GM21576 (cell line): ENCODE data around the gene CCDC106.

ENCODE experiments used
- ATAC-seq: cut with Tn5 transposase; IDR thresholded peaks from one replicate; pipeline ENCODE4 v1.9.1; 2021; ENCODE audit warnings: mild to moderate bottlenecking, moderate library complexity; ENCODE audit not compliant: unreplicated experiment

CCDC106 gene

GRCh38 chr19:55635334-55635717 lies 12.7 kb upstream of the CCDC106 start:
- ATAC-seq = no peak

GRCh38 chr19:55635856-55636440 lies 12.1 kb upstream of the CCDC106 start:
- ATAC-seq = no peak

GRCh38 chr19:55636723-55637122 lies 11.3 kb upstream of the CCDC106 start:
- no peak for ATAC-seq

GRCh38 chr19:55637534-55637933 lies 10.5 kb upstream of the CCDC106 start:
- ATAC-seq = no peak

- ATAC-seq = no peak
Measured at GRCh38 chr19:55638864-55639359, 9.1 kb upstream of the CCDC106 start.

GRCh38 chr19:55640043-55640576 lies 7.9 kb upstream of the CCDC106 start:
- ATAC-seq = no peak

- ATAC-seq = no peak
Measured at GRCh38 chr19:55640577-55641425, 7.2 kb upstream of the CCDC106 start, which contains the start of gene ZNF580. Gene ZNF580, plus strand, starts transcription at chr19:55641002. Its CDS starts 1,507 bp downstream, at chr19:55642509.

GRCh38 chr19:55641426-55642152 lies 6.4 kb upstream of the CCDC106 start:
- ATAC-seq = no peak

GRCh38 chr19:55642153-55643002 lies 5.6 kb upstream of the CCDC106 start:
- ATAC-seq = no peak

GRCh38 chr19:55643003-55643886 lies 4.8 kb upstream of the CCDC106 start, which contains the start of gene ZNF581:
Gene ZNF581, plus strand, starts transcription at chr19:55643649. Its CDS starts 923 bp downstream, at chr19:55644572.
- no peak for ATAC-seq

- ATAC-seq = no peak
Measured at GRCh38 chr19:55643887-55644176, 4.2 kb upstream of the CCDC106 start.

GRCh38 chr19:55644191-55644833 lies 3.7 kb upstream of the CCDC106 start:
- ATAC-seq = no peak

GRCh38 chr19:55644842-55645511 lies 3.0 kb upstream of the CCDC106 start:
- ATAC-seq = no peak

- ATAC-seq = no peak
Measured at GRCh38 chr19:55645512-55645881, 2.5 kb upstream of the CCDC106 start.

GRCh38 chr19:55646889-55647731 lies 902 bp upstream of the CCDC106 start:
- ATAC-seq = no peak

- ATAC-seq = no peak
Measured at GRCh38 chr19:55648585-55649267, 714 bp downstream of the CCDC106 start.
